ENCODE data around the gene SPATA22. TPM values are rescaled to one million over a fixed set of nuclear protein-coding genes. Genes with fewer than 3 reads are reported as not detected.
"Not testable (repeated sequence)": the region's sequence is repeated elsewhere in the genome, so short reads cannot be mapped to it uniquely, and the experiment has no call there.

Gene SPATA22, protein sequence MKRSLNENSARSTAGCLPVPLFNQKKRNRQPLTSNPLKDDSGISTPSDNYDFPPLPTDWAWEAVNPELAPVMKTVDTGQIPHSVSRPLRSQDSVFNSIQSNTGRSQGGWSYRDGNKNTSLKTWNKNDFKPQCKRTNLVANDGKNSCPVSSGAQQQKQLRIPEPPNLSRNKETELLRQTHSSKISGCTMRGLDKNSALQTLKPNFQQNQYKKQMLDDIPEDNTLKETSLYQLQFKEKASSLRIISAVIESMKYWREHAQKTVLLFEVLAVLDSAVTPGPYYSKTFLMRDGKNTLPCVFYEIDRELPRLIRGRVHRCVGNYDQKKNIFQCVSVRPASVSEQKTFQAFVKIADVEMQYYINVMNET
- total RNA-seq (100 to 1,000 TPM; 100 to 114 TPM), polyA plus RNA-seq (ENCODE audit: insufficient read depth, low read depth, low replicate concordance) (368 TPM)
- long read RNA-seq, donor 1 = 0 reads
- long read RNA-seq, donor 2, partial matches to known transcripts = 0 of 3 reads
- long read RNA-seq, donor 2, other reads (novel, unspliced or antisense) = 0 of 3 reads

DNA sequence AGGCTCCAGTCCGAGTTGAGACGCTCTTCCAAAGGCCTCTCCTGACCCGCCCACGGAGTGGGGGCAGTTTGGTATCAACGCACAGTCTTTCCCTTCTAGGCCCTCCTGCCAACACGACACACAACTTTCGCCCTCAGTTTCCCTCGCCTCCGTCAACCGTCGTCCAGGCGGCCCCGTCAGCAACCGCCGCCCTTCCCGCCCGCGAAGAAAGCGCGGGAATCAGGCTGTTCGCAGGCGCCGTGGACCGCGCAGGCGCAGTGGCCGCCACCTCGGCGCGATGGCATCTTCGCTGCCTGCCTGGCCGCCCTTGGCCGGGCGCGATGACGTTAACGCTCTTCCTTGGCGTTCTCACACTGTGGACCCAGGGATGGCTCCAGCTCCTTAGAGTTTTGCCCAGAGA lies at the start of gene SPATA22:
SPATA22 (minus strand) TSS at position 221 of the 400 bp plus-strand sequence. CDS start 2,494 bp downstream, outside the sequence.
- no peaks in the 10 kb centered on the region for H3K27me3 ChIP-seq
- H3K4me3 ChIP-seq = peak within 1 kb of the TSS; percentile 44 to 54
- H3K9me3 ChIP-seq = no peaks in the 10 kb centered on the region
- intact Hi-C loops (cut with DNase I; ENCODE audit: low total_unique reads) = no loop called here
- WGBS, 2 donors = 95% methylated on average over 32 to 38 of the region's 38 CpGs
- no peaks in the 10 kb centered on the region for H3K4me1 ChIP-seq
- H3K36me3 ChIP-seq (ENCODE audit: low read depth, missing control alignments) = no peaks in the 10 kb centered on the region
- DNase-seq = peak; percentile 45
- TF ChIP-seq, protein P1, sequence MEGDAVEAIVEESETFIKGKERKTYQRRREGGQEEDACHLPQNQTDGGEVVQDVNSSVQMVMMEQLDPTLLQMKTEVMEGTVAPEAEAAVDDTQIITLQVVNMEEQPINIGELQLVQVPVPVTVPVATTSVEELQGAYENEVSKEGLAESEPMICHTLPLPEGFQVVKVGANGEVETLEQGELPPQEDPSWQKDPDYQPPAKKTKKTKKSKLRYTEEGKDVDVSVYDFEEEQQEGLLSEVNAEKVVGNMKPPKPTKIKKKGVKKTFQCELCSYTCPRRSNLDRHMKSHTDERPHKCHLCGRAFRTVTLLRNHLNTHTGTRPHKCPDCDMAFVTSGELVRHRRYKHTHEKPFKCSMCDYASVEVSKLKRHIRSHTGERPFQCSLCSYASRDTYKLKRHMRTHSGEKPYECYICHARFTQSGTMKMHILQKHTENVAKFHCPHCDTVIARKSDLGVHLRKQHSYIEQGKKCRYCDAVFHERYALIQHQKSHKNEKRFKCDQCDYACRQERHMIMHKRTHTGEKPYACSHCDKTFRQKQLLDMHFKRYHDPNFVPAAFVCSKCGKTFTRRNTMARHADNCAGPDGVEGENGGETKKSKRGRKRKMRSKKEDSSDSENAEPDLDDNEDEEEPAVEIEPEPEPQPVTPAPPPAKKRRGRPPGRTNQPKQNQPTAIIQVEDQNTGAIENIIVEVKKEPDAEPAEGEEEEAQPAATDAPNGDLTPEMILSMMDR (IDR thresholded peaks at IDR 0.05) = no peak
- no peak for TF ChIP-seq POLR2A (IDR thresholded peaks at IDR 0.05)
- peak within 1 kb of the TSS; percentile 52 to 59 for H3K27ac ChIP-seq

DNA sequence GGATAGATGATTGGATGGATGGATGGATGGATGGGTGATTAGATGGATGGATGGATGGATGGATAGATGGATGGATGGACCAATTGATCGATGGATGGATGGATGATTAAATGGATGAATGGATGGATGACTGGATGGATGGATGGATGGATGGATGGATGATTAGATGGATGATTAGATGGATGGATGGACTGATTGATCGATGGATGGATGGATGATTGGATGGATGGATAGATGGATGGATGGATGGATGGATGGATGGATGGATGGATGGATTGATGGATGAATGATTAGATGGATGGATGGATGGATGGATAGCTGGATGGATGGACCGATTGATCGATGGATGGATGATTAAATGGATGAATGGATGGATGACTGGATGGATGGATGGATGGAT lies 47.9 kb upstream of the SPATA22 start:
- DNase-seq; H3K4me3 ChIP-seq; intact Hi-C loops (cut with DNase I; ENCODE audit: low total_unique reads); H3K9me3 ChIP-seq; H3K4me1 ChIP-seq; H3K36me3 ChIP-seq (ENCODE audit: low read depth, missing control alignments); H3K27me3 ChIP-seq; H3K27ac ChIP-seq: not testable (repeated sequence)
- WGBS, 2 donors = 94 to 96% methylated on average over 4 of the region's 4 CpGs

DNA sequence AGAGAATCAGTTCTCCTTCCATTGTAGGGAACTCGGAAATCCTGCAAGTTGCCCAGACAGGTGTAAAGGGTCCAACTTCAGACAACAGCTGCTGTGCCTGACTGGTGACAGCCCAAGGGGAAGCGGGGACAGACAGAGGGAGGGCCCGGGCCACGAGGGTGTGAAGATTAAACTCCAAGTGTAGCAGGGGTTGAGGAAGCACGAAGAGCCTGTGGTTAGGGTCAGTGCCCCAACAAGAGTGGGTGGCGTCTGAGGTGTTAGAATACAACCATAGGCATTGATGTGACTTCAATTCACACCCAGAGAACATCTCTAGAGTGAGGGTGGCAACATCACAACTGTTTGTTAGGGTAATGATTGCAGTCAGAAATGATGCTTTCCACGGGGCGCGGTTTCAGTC lies 43.3 kb upstream of the SPATA22 start:
- intact Hi-C loops (cut with DNase I; ENCODE audit: low total_unique reads) = no loop called here
- no peak for DNase-seq
- WGBS, 2 donors = 79 to 92% methylated on average over 9 of the region's 9 CpGs
- Histone ChIP-seq H3K27ac (no peak overlapping the region), H3K27me3 (no peaks in the 10 kb centered on the region), H3K36me3 (ENCODE audit: low read depth, missing control alignments) (no peaks in the 10 kb centered on the region), H3K9me3 (no peaks in the 10 kb centered on the region), H3K4me3 (no peak overlapping the region), H3K4me1 (peaks cover 14% of the 10 kb centered on the region)
- TF ChIP-seq, protein P1 (IDR thresholded peaks at IDR 0.05) = no peak
- TF ChIP-seq POLR2A (IDR thresholded peaks at IDR 0.05) = no peak

DNA sequence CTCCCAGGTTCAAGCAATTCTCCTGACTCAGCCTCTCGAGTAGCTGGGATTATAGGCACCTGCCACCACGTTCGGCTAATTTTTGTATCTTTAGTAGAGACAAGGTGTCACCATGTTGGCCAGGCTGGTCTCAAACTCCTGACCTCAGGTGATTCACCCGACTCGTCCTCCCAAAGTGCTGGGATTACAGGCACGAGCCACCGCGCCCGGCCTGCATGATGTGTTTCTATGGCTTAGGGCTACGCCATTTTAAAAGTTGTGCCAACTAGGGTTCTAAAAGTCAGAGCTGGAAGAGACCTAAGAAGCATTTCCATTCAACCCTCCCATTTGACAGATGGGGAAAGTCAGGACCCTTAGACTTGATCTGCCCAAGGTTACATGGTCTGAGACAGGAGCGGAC lies 42.5 kb upstream of the SPATA22 start:
- H3K4me3 ChIP-seq; intact Hi-C loops (cut with DNase I; ENCODE audit: low total_unique reads); H3K27me3 ChIP-seq; H3K27ac ChIP-seq; DNase-seq; H3K9me3 ChIP-seq; H3K36me3 ChIP-seq (ENCODE audit: low read depth, missing control alignments): not testable (repeated sequence)
- 74 to 82% methylated on average over 11 of the region's 11 CpGs for WGBS, 2 donors
- H3K4me1 ChIP-seq = peaks cover 14% of the 10 kb centered on the region

DNA sequence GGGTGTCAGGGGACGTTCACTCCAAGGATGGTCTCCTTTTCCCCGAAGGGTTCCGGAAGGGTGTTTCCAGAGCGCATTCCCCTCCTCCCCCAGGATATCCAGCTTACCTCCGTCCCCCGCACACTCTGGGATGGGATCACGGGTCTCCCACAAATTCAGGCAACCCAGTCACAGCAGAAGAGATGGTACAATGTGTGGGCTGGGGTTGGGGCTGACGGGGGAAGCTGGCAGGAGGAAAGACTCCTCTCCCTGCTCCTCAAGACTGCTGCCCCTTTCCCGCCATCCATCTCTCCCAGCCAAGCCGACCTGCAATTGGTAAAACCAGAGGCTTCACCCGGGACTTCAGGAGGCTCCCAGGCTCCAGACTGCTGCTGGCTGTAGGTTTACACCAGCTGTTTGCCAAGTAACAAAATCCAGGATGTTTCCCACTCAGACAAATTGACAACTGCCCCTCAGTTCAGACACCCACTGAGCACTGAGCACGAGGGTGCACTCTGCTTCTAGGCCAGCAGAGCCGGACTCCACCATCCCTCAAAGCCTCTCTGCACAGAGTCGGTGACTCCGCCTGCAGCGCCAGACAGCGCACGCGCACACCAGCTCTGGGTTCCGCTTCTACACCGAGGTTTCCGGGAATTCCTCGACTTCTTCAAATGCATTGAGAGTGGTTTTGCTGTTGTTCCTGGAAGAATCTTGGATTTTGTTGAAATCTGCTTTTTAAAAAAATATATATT lies 41.9 kb upstream of the SPATA22 start:
- Histone ChIP-seq H3K4me1 (peaks cover 14% of the 10 kb centered on the region), H3K27me3 (no peaks in the 10 kb centered on the region), H3K36me3 (ENCODE audit: low read depth, missing control alignments) (no peaks in the 10 kb centered on the region), H3K27ac (peak overlapping the region; percentile 55 to 77), H3K4me3 (no peak overlapping the region), H3K9me3 (no peaks in the 10 kb centered on the region)
- DNase-seq = peak; percentile 59
- intact Hi-C loops (cut with DNase I; ENCODE audit: low total_unique reads) = no loop called here
- TF ChIP-seq, protein P1 (IDR thresholded peaks at IDR 0.05) = no peak
- TF ChIP-seq POLR2A (IDR thresholded peaks at IDR 0.05) = no peak
- WGBS, 2 donors = 44 to 74% methylated on average over 18 to 23 of the region's 23 CpGs

All from testis (tissue), 5 donors.